ENCODE results near the gene HDAC5.
"Not testable (repeated sequence)": the region's sequence is repeated elsewhere in the genome, so short reads cannot be mapped to it uniquely, and the experiment has no call there.

Gene HDAC5

GRCh38 chr17:44065668-44066203 is 57.7 kb downstream of the HDAC5 start:
- no peaks in the 10 kb centered on the region for H3K9me3 ChIP-seq (ENCODE audit: low read depth, low read length)
- peak overlapping the region; percentile 97 for H3K9ac ChIP-seq (ENCODE audit: insufficient read length)
- TF ChIP-seq EZH2 (IDR thresholded peaks at IDR 0.05) (no peak), POLR2AphosphoS5 (IDR thresholded peaks at IDR 0.05; ENCODE audit: borderline replicate concordance, low read depth, low read length) (no peak), FOXP2 (optimal IDR thresholded peaks at IDR 0.05; ENCODE audit: control extremely low read depth, extremely low read length, insufficient read depth) (no peak)
- H3K4me3 ChIP-seq = peak overlapping the region; percentile 97
- H3K27ac ChIP-seq = peak overlapping the region; percentile 92
- no peak for DNase-seq (ENCODE audit: low read depth, low spot score)
- peaks cover 31% of the 10 kb centered on the region for H3K36me3 ChIP-seq (ENCODE audit: insufficient read depth, low read length)

GRCh38 chr17:44063704-44064639 is 59.5 kb downstream of the HDAC5 start:
- Histone ChIP-seq H3K9me3 (ENCODE audit: low read depth, low read length) (no peaks in the 10 kb centered on the region), H3K4me3 (peak overlapping the region; percentile 24), H3K36me3 (ENCODE audit: insufficient read depth, low read length) (peaks cover 46% of the 10 kb centered on the region), H3K9ac (ENCODE audit: insufficient read length) (peak overlapping the region; percentile 35), H3K27ac (peak overlapping the region; percentile 75)
- no peak for TF ChIP-seq FOXP2 (optimal IDR thresholded peaks at IDR 0.05; ENCODE audit: control extremely low read depth, extremely low read length, insufficient read depth)
- TF ChIP-seq EZH2 (IDR thresholded peaks at IDR 0.05) = no peak
- no peak for TF ChIP-seq POLR2AphosphoS5 (IDR thresholded peaks at IDR 0.05; ENCODE audit: borderline replicate concordance, low read depth, low read length)
- DNase-seq (ENCODE audit: low read depth, low spot score) = no peak

GRCh38 chr17:44062871-44063270 is 60.6 kb downstream of the HDAC5 start:
- peaks cover 55% of the 10 kb centered on the region for H3K36me3 ChIP-seq (ENCODE audit: insufficient read depth, low read length)
- no peak overlapping the region for H3K9ac ChIP-seq (ENCODE audit: insufficient read length)
- no peaks in the 10 kb centered on the region for H3K9me3 ChIP-seq (ENCODE audit: low read depth, low read length)
- H3K4me3 ChIP-seq = no peak overlapping the region
- DNase-seq (ENCODE audit: low read depth, low spot score) = no peak
- TF ChIP-seq POLR2AphosphoS5 (IDR thresholded peaks at IDR 0.05; ENCODE audit: borderline replicate concordance, low read depth, low read length) = no peak
- H3K27ac ChIP-seq = no peak overlapping the region

- peaks cover 58% of the 10 kb centered on the region for H3K36me3 ChIP-seq (ENCODE audit: insufficient read depth, low read length)
- TF ChIP-seq POLR2AphosphoS5 (IDR thresholded peaks at IDR 0.05; ENCODE audit: borderline replicate concordance, low read depth, low read length) (no peak), FOXP2 (optimal IDR thresholded peaks at IDR 0.05; ENCODE audit: control extremely low read depth, extremely low read length, insufficient read depth) (no peak), EZH2 (IDR thresholded peaks at IDR 0.05) (no peak)
- no peak overlapping the region for H3K4me3 ChIP-seq
- H3K9me3 ChIP-seq (ENCODE audit: low read depth, low read length) = no peaks in the 10 kb centered on the region
- DNase-seq (ENCODE audit: low read depth, low spot score) = no peak
- H3K9ac ChIP-seq (ENCODE audit: insufficient read length) = no peak overlapping the region
- 0 out of 2 replicates have a peak overlapping the region, but pooled peaks have one; percentile 0 for H3K27ac ChIP-seq
Measured at GRCh38 chr17:44061446-44061845, 62.0 kb downstream of the HDAC5 start.

GRCh38 chr17:44059101-44059892 is 64.1 kb downstream of the HDAC5 start:
- no peaks in the 10 kb centered on the region for H3K9me3 ChIP-seq (ENCODE audit: low read depth, low read length)
- TF ChIP-seq FOXP2 (optimal IDR thresholded peaks at IDR 0.05; ENCODE audit: control extremely low read depth, extremely low read length, insufficient read depth) (no peak), EZH2 (IDR thresholded peaks at IDR 0.05) (no peak), POLR2AphosphoS5 (IDR thresholded peaks at IDR 0.05; ENCODE audit: borderline replicate concordance, low read depth, low read length) (no peak)
- H3K36me3 ChIP-seq (ENCODE audit: insufficient read depth, low read length) = peaks cover 73% of the 10 kb centered on the region
- no peak overlapping the region for H3K27ac ChIP-seq
- H3K9ac ChIP-seq (ENCODE audit: insufficient read length) = no peak overlapping the region
- no peak for DNase-seq (ENCODE audit: low read depth, low spot score)
- no peak overlapping the region for H3K4me3 ChIP-seq

- no peak for TF ChIP-seq POLR2AphosphoS5 (IDR thresholded peaks at IDR 0.05; ENCODE audit: borderline replicate concordance, low read depth, low read length)
- TF ChIP-seq EZH2 (IDR thresholded peaks at IDR 0.05) = no peak
- TF ChIP-seq FOXP2 (optimal IDR thresholded peaks at IDR 0.05; ENCODE audit: control extremely low read depth, extremely low read length, insufficient read depth) = no peak
- Histone ChIP-seq H3K4me3 (no peak overlapping the region), H3K36me3 (ENCODE audit: insufficient read depth, low read length) (peaks cover 77% of the 10 kb centered on the region), H3K27ac (peak overlapping the region; percentile 19), H3K9me3 (ENCODE audit: low read depth, low read length) (no peaks in the 10 kb centered on the region), H3K9ac (ENCODE audit: insufficient read length) (no peak overlapping the region)
- no peak for DNase-seq (ENCODE audit: low read depth, low spot score)
Measured at GRCh38 chr17:44053125-44053872, 70.1 kb downstream of the HDAC5 start.

GRCh38 chr17:44049294-44050060 is 74.0 kb downstream of the HDAC5 start:
- Histone ChIP-seq H3K9me3 (ENCODE audit: low read depth, low read length) (no peaks in the 10 kb centered on the region), H3K4me3 (no peak overlapping the region), H3K9ac (ENCODE audit: insufficient read length) (no peak overlapping the region), H3K27ac (no peak overlapping the region), H3K36me3 (ENCODE audit: insufficient read depth, low read length) (peaks cover 71% of the 10 kb centered on the region)
- no peak for TF ChIP-seq EZH2 (IDR thresholded peaks at IDR 0.05)
- TF ChIP-seq POLR2AphosphoS5 (IDR thresholded peaks at IDR 0.05; ENCODE audit: borderline replicate concordance, low read depth, low read length) = no peak
- no peak for TF ChIP-seq FOXP2 (optimal IDR thresholded peaks at IDR 0.05; ENCODE audit: control extremely low read depth, extremely low read length, insufficient read depth)
- DNase-seq (ENCODE audit: low read depth, low spot score) = no peak

- peaks cover 48% of the 10 kb centered on the region for H3K36me3 ChIP-seq (ENCODE audit: insufficient read depth, low read length)
- not testable (repeated sequence) for H3K9ac ChIP-seq (ENCODE audit: insufficient read length); DNase-seq (ENCODE audit: low read depth, low spot score); H3K4me3 ChIP-seq; H3K9me3 ChIP-seq (ENCODE audit: low read depth, low read length); H3K27ac ChIP-seq
Measured at GRCh38 chr17:44046893-44047292, 76.5 kb downstream of the HDAC5 start.
